Astrocyte (in vitro differentiated cells and primary cell): ENCODE results near the gene ATP12A. TPM values are rescaled to one million over a fixed set of nuclear protein-coding genes. Genes with fewer than 3 reads are reported as not detected.

Experiments
- DNase-seq: peaks from one replicate; pipeline ENCODE4 v3.0.0-alpha.2; 2010; ENCODE audit warnings: low read depth
- FAIRE-seq: peaks from 2 replicates; lab custom pipeline; 2011; peaks lifted over from hg19 to GRCh38; lab: Jason Lieb, UNC
- H2AFZ ChIP-seq: 2 replicates; pipeline ENCODE4 v1.6.0; 2012; ENCODE audit warnings: low read depth, low read length, inconsistent platforms
- H3K27ac ChIP-seq: 2 replicates; pipeline ENCODE4 v1.5.1; 2011; ENCODE audit warnings: low read depth, low read length, inconsistent platforms
- H3K27me3 ChIP-seq: 2 replicates; pipeline ENCODE4 v1.6.0; 2011; ENCODE audit warnings: low read length, inconsistent platforms; ENCODE audit not compliant: insufficient read depth
- H3K36me3 ChIP-seq: 2 replicates; pipeline ENCODE4 v1.5.1; 2011; ENCODE audit warnings: low read length, inconsistent platforms; ENCODE audit not compliant: insufficient read depth
- H3K4me1 ChIP-seq: 2 replicates; pipeline ENCODE4 v1.5.1; 2011; ENCODE audit warnings: low read length, inconsistent platforms; ENCODE audit not compliant: insufficient read depth
- H3K4me2 ChIP-seq: 2 replicates; pipeline ENCODE4 v1.6.0; 2012; ENCODE audit warnings: low read length, inconsistent platforms
- H3K4me3 ChIP-seq: 2 replicates; pipeline ENCODE4 v1.5.1; 2011; ENCODE audit warnings: low read depth, mild to moderate bottlenecking, low read length, inconsistent platforms; ENCODE audit not compliant: insufficient read depth
- H3K79me2 ChIP-seq: 2 replicates; pipeline ENCODE4 v1.6.0; 2012; ENCODE audit warnings: mild to moderate bottlenecking, low read length, inconsistent platforms; ENCODE audit not compliant: insufficient read depth
- H3K9ac ChIP-seq: 2 replicates; pipeline ENCODE4 v1.6.0; 2012; ENCODE audit warnings: mild to moderate bottlenecking, low read length, inconsistent platforms
- H3K9me3 ChIP-seq: 2 replicates; pipeline ENCODE4 v1.5.1; 2012; ENCODE audit warnings: low read depth, mild to moderate bottlenecking, low read length, inconsistent platforms; ENCODE audit not compliant: insufficient read depth
- H4K20me1 ChIP-seq: 2 replicates; pipeline ENCODE4 v1.6.0; 2012; ENCODE audit warnings: low read length, inconsistent platforms; ENCODE audit not compliant: insufficient read depth
- H3K27ac Mint-ChIP-seq: one replicate; pipeline ENCODE4 v1.8.0; 2021; ENCODE audit warnings: mild to moderate bottlenecking, mixed read lengths; ENCODE audit not compliant: unreplicated experiment
- H3K27me3 Mint-ChIP-seq: one replicate; pipeline ENCODE4 v1.8.0; 2021; ENCODE audit warnings: low read depth, mixed read lengths; ENCODE audit not compliant: unreplicated experiment
- H3K36me3 Mint-ChIP-seq: one replicate; pipeline ENCODE4 v1.8.0; 2021; ENCODE audit warnings: low read depth, mixed read lengths; ENCODE audit not compliant: unreplicated experiment
- H3K4me1 Mint-ChIP-seq: one replicate; pipeline ENCODE4 v1.8.0; 2021; ENCODE audit warnings: low read depth, mixed read lengths; ENCODE audit not compliant: unreplicated experiment
- H3K4me3 Mint-ChIP-seq: one replicate; pipeline ENCODE4 v1.8.0; 2021; ENCODE audit warnings: mild to moderate bottlenecking, moderate library complexity, mixed read lengths; ENCODE audit not compliant: unreplicated experiment
- H3K9me3 Mint-ChIP-seq: one replicate; pipeline ENCODE4 v1.8.0; 2021; ENCODE audit warnings: mild to moderate bottlenecking, mixed read lengths; ENCODE audit not compliant: unreplicated experiment
- CTCF ChIP-seq: IDR thresholded peaks from 2 replicates; pipeline ENCODE4 v1.5.1; 2011; ENCODE audit warnings: low read depth, mild to moderate bottlenecking, inconsistent platforms, low read length, moderate library complexity; ENCODE audit not compliant: insufficient read depth
- EZH2 ChIP-seq: IDR thresholded peaks from 2 replicates; pipeline ENCODE4 v1.6.1; 2012; ENCODE audit warnings: mild to moderate bottlenecking, low read length, inconsistent platforms; ENCODE audit not compliant: insufficient read depth
- total RNA-seq: library from RNA; stranded (reverse); gene quantifications from 2 replicates; pipeline ENCODE4 v1.2.1, GENCODE V29; 2021

Gene ATP12A
- total RNA-seq, 1 donor from 2014 or later = not detected

GRCh38 chr13:24687611-24688010 lies 7.4 kb downstream of the ATP12A start:
- Histone ChIP-seq H3K4me2 (no peak overlapping the region), H3K79me2 (no peaks in the 10 kb centered on the region), H3K9ac (no peak overlapping the region), H4K20me1 (no peaks in the 10 kb centered on the region), H3K36me3 (no peaks in the 10 kb centered on the region), H3K4me1 (peaks cover 16% of the 10 kb centered on the region), H3K9me3 (no peaks in the 10 kb centered on the region), H2AFZ (no peak overlapping the region), H3K27me3 (peaks cover 5% of the 10 kb centered on the region), H3K27ac (no peak overlapping the region), H3K4me3 (no peak overlapping the region)
- no peak overlapping the region for H3K27ac Mint-ChIP-seq
- FAIRE-seq (no peak), DNase-seq (no peak)
- H3K27me3 Mint-ChIP-seq = peaks cover 44% of the 10 kb centered on the region
- H3K4me3 Mint-ChIP-seq = no peak overlapping the region
- H3K4me1 Mint-ChIP-seq = peaks cover 23% of the 10 kb centered on the region
- no peaks in the 10 kb centered on the region for H3K36me3 Mint-ChIP-seq
- TF ChIP-seq EZH2 = no peak
- TF ChIP-seq CTCF = no peak
- H3K9me3 Mint-ChIP-seq = no peaks in the 10 kb centered on the region

- FAIRE-seq (no peak), DNase-seq (no peak)
- no peaks in the 10 kb centered on the region for H3K79me2 ChIP-seq
- no peak overlapping the region for H3K27ac ChIP-seq
- peaks cover 21% of the 10 kb centered on the region for H3K4me1 ChIP-seq
- Mint-ChIP-seq H3K4me1 (peaks cover 25% of the 10 kb centered on the region), H3K4me3 (no peak overlapping the region), H3K27ac (no peak overlapping the region), H3K27me3 (peaks cover 44% of the 10 kb centered on the region), H3K36me3 (no peaks in the 10 kb centered on the region), H3K9me3 (no peaks in the 10 kb centered on the region)
- H3K9ac ChIP-seq = no peak overlapping the region
- no peaks in the 10 kb centered on the region for H3K36me3 ChIP-seq
- peaks cover 5% of the 10 kb centered on the region for H3K27me3 ChIP-seq
- H3K4me3 ChIP-seq = no peak overlapping the region
- no peak overlapping the region for H3K4me2 ChIP-seq
- H2AFZ ChIP-seq = no peak overlapping the region
- no peaks in the 10 kb centered on the region for H4K20me1 ChIP-seq
- no peaks in the 10 kb centered on the region for H3K9me3 ChIP-seq
- no peak for TF ChIP-seq EZH2
- TF ChIP-seq CTCF = no peak
Observed at GRCh38 chr13:24688111-24688510, 7.9 kb downstream of the ATP12A start.

- no peak for TF ChIP-seq CTCF
- no peak for TF ChIP-seq EZH2
- no peak overlapping the region for H2AFZ ChIP-seq
- Mint-ChIP-seq H3K27ac (no peak overlapping the region), H3K4me3 (no peak overlapping the region), H3K4me1 (peaks cover 27% of the 10 kb centered on the region), H3K27me3 (peaks cover 44% of the 10 kb centered on the region), H3K36me3 (no peaks in the 10 kb centered on the region), H3K9me3 (no peaks in the 10 kb centered on the region)
- H3K4me1 ChIP-seq = peaks cover 22% of the 10 kb centered on the region
- H3K27me3 ChIP-seq = peaks cover 5% of the 10 kb centered on the region
- DNase-seq = no peak
- no peaks in the 10 kb centered on the region for H3K79me2 ChIP-seq
- H3K4me3 ChIP-seq = no peak overlapping the region
- no peaks in the 10 kb centered on the region for H3K9me3 ChIP-seq
- no peak for FAIRE-seq
- no peak overlapping the region for H3K9ac ChIP-seq
- H3K4me2 ChIP-seq = no peak overlapping the region
- no peaks in the 10 kb centered on the region for H4K20me1 ChIP-seq
- H3K27ac ChIP-seq = no peak overlapping the region
- H3K36me3 ChIP-seq = no peaks in the 10 kb centered on the region
Observed at GRCh38 chr13:24688950-24689349, 8.7 kb downstream of the ATP12A start.
